GM10248 (cell line): ENCODE data around the gene MFAP4.

Source experiments
- CTCF ChIA-PET: fragments of 300-600 bp; sonication (Branson Sonifier 250); formaldehyde crosslinking; extraction: SDS; loops from one replicate; lab custom pipeline; 2021; ENCODE audit warnings: antibody characterized with exemption; lab: Yijun Ruan, JAX
- POLR2A ChIA-PET: fragments of 350-650 bp; sonication (Branson Sonifier 250); formaldehyde crosslinking; extraction: SDS; loops from one replicate; lab custom pipeline; 2020; ENCODE audit warnings: antibody characterized with exemption; lab: Yijun Ruan, JAX
- DNase-seq: peaks from one replicate; pipeline ENCODE4 v3.0.0; 2012; ENCODE audit errors: extremely low spot score
- TF ChIP-seq, protein P1 (sequence below): IDR thresholded peaks from 2 replicates; pipeline ENCODE4 v1.5.1; 2012; ENCODE audit warnings: mild to moderate bottlenecking, low read depth; ENCODE audit errors: extremely low read depth, missing control alignments, control extremely low read depth

Gene MFAP4

DNA sequence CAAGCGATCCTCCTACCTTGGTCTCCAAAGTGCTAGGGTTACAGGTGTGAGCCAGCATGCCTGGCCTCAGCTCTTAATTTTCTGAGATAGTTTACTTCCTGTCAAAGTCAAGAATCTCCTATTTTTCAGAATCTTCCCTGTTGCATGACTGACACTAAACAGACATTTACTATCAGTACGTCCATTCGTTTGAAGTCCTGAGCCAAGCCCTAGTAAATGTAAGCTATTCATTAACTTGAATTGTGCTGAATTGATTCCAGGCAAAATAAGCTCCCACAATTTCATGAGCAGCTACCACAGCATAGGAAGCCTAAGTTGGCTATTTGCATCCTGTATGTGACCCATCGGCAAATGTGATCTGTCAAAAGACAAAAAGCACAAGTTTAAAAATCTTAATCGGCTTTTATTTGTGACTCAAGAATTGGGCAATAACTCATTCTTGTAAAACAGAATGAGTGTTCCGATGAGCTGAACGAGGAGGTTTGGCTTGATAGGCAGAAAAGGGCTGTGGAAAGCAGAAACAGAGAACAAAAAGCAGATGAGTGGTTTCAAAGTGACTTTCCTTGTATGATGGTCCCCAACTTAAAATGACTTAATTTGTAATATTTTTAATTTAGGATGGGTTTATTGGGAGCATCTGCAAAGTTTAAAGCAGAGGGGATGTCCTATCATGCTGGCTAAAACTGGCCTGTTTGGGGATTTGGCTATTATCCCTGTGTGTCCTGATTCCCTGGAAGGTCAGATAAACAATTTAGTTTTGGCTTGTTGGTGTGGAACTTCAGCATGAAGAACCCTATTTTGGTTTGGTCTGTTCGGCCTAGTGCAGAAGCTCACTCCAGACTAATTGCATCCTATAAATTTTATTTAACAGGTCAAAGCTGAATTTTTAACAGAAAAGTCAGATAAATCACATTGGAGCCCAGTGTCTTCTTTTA lies 38.2 kb upstream of the MFAP4 start:
- CTCF ChIA-PET, result interaction anchor here (1.2 to 1.5 kb wide), 2 partner anchors 9 to 25 kb away, joined by 3 to 8 read pairs; no protein-coding TSS in a partner anchor
- POLR2A ChIA-PET, result no interaction called here
- DNase-seq, result no peak
- TF ChIP-seq, protein P1, sequence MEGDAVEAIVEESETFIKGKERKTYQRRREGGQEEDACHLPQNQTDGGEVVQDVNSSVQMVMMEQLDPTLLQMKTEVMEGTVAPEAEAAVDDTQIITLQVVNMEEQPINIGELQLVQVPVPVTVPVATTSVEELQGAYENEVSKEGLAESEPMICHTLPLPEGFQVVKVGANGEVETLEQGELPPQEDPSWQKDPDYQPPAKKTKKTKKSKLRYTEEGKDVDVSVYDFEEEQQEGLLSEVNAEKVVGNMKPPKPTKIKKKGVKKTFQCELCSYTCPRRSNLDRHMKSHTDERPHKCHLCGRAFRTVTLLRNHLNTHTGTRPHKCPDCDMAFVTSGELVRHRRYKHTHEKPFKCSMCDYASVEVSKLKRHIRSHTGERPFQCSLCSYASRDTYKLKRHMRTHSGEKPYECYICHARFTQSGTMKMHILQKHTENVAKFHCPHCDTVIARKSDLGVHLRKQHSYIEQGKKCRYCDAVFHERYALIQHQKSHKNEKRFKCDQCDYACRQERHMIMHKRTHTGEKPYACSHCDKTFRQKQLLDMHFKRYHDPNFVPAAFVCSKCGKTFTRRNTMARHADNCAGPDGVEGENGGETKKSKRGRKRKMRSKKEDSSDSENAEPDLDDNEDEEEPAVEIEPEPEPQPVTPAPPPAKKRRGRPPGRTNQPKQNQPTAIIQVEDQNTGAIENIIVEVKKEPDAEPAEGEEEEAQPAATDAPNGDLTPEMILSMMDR, result no peak

DNA sequence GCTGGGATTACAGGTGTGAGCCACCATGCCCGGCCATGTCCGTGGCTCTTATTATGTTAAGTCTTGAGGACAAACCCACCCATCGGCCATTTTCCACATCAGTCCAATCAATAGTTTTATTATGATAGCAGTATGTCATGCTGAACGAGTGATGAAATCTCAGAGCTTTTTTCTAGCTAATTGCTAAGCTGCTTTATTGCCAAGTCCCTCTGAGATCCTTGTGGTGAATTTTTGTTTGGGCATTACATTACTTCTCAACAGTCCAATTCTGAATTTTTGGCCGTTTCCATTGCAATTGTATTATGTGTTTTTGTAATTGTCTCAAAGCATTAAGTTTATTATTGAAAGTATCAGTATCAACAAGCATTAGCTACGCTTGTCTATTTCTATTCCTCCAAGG lies 34.9 kb upstream of the MFAP4 start:
- CTCF ChIA-PET, result no interaction called here
- TF ChIP-seq, protein P1, result no peak
- POLR2A ChIA-PET, result no interaction called here
- no peak for DNase-seq

DNA sequence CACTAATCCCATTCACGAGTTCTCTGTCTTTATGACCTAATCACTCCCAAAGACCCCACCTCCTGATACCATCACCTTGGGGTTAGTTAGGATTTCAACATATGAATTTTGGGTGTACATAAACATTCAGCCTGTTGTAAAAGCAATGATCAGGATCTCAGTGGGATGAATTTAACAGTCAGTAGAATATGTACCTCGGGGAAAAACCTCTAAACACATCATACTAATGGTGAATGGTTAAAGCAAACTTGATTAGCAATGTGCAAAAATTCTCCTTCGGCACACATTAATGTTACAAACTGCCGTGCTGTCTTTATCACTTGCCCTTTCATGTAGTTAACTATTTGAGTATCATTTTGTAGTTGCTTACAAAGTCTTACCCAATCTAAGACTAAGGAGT lies 34.2 kb upstream of the MFAP4 start:
- ChIA-PET POLR2A (no interaction called here), CTCF (no interaction called here)
- no peak for DNase-seq
- TF ChIP-seq, protein P1, result no peak

DNA sequence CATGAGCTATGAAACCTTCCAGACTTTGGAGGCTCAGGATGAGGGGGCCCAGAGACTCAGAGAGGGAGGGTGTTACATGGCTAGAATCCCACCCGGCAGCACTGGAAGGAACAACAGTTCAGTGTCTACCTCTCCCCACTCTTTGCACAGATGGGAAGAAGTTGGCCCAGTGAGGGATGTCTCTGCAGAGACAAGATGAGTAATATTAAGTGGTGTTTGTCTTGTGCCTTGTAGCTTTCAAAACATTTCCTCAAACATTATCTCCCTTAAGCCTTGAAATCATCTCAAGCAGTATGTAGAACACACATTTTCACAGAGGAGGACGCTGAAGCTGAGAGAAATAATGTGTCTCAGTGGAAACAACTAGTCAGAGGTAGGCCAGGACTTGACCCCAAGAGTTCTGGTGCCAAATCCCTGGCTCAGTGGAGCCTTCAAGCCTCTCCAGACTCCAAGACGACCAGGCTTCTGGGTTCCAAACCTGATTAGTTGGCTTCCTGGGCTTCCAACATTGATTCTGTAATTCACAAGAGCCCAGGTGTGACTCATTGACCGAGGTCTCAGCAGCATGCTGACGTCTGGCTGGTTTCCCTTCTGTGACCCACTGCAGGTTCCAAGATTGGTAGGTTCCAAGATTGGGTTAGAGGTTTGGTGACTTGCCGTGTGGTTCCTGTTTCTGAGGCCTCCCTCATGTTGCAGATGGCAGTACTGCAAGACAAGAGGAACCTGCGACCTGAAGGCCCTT lies 31.4 kb upstream of the MFAP4 start:
- TF ChIP-seq, protein P1, result no peak
- CTCF ChIA-PET, result interaction anchor here (1.3 to 1.5 kb wide), 3 partner anchors 11 to 29 kb away, joined by 3 to 4 read pairs (median 3); no protein-coding TSS in a partner anchor
- peak; percentile 14 for DNase-seq
- POLR2A ChIA-PET, result no interaction called here

DNA sequence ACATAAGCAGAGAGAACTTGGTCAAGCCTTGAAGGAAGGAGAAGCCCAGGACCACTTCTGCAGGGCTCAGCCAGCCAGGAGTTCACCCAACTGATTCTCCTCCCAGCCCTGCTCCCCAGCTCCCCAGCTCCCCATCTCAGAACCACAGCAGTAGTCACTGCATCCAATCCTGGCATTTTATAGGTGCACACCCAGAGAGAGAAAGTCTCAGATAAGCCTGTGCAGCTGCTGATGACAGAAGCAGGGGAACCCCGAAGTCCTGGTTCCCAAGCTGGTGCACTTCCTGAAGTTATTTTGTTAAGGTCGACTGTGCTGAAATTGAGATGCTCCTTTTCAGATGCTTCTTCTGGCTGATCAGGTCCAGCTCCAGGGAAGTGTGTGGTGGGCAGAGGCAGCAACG lies 30.6 kb upstream of the MFAP4 start:
- CTCF ChIA-PET, result interaction anchor here (1.3 to 1.5 kb wide), 2 partner anchors 12 to 30 kb away, joined by 3 to 4 read pairs; no protein-coding TSS in a partner anchor
- TF ChIP-seq, protein P1, result no peak
- peak; percentile 11 for DNase-seq
- POLR2A ChIA-PET, result no interaction called here
